GM12878 (cell line): Measurements from ENCODE around the gene CAVIN1. TPM values are rescaled to one million over a fixed set of nuclear protein-coding genes. Genes with fewer than 3 reads are reported as not detected.

Experiments used
- ESRRA ChIP-seq: IDR thresholded peaks from 2 replicates; pipeline ENCODE4 v1.6.1; 2012; ENCODE audit warnings: mild to moderate bottlenecking, low read length, improper control_type of control experiment
- IRF3 ChIP-seq: fragments of 450-650 bp; IDR thresholded peaks from 2 replicates; pipeline ENCODE4 v1.6.1; 2014; ENCODE audit warnings: mild to moderate bottlenecking
- MEF2B ChIP-seq: fragments of 450-650 bp; IDR thresholded peaks from 2 replicates; pipeline ENCODE4 v1.6.1; 2018; ENCODE audit warnings: mild to moderate bottlenecking, moderate library complexity; ENCODE audit not compliant: partially characterized antibody, poor library complexity, severe bottlenecking
- NR2F1 ChIP-seq: fragments of 450-650 bp; conservative IDR thresholded peaks from 2 replicates; pipeline ENCODE4 v1.6.1; 2017; ENCODE audit warnings: mild to moderate bottlenecking
- PRDM15 ChIP-seq: fragments of 450-650 bp; formaldehyde crosslinking; IDR thresholded peaks from 2 replicates; pipeline ENCODE4 v1.4.0; 2020; ENCODE audit warnings: mild to moderate bottlenecking, moderate library complexity
- SMC3 ChIP-seq: IDR thresholded peaks from 2 replicates; pipeline ENCODE4 v1.6.1; 2011; ENCODE audit warnings: low read length, improper control_type of control experiment, borderline replicate concordance
- TAF1 ChIP-seq: IDR thresholded peaks from 2 replicates; pipeline ENCODE4 v1.6.1; 2011; ENCODE audit warnings: mild to moderate bottlenecking, low read depth, low read length, borderline replicate concordance
- YY1 ChIP-seq: IDR thresholded peaks from 2 replicates; pipeline ENCODE4 v1.6.1; 2011; ENCODE audit warnings: low read depth, mild to moderate bottlenecking, low read length
- polyA plus RNA-seq, 11 experiments: library from polyadenylated mRNA; depleted of rRNA in 4 of 11; unstranded in 6 of 11; stranded (reverse) in 5 of 11; fragments of >200 nt; fragmentation: Nextera tagmentation in 4 of 11; fragmentation: Illumina TruSeq in 1 of 11; extraction: Ambion mirVana in 4 of 11; extraction: Trizol in 1 of 11; gene quantifications; 1 replicate in 1 of 11; 2 replicates in 10 of 11; pipeline versions ENCODE4 v1.2.1 to v1.2.3, GENCODE V29; 2011 to 2016; ENCODE audit warnings: inconsistent platforms in 2 of 11, missing spikeins in 2 of 11, low read depth in 1 of 11
- total RNA-seq, 4 experiments: library from RNA; depleted of rRNA in 3 of 4; stranded (reverse); fragments of >200 nt in 3 of 4; fragmentation: Illumina TruSeq in 1 of 4; extraction: Trizol in 1 of 4; gene quantifications; 2 replicates each; pipeline versions ENCODE4 v1.2.1 to v1.2.3, GENCODE V29; 2013 to 2021

CAVIN1 gene
- total and polyA plus RNA-seq, 10 of the 15 experiments (the other 5 are each of a cell fraction or from before 2014, with no cell fraction given): 0.03 to 1.1 (median 0.37) TPM

- TF ChIP-seq PRDM15 (CRISPR knock-in tag) (no peak), MEF2B (no peak), SMC3 (peak; percentile 94), NR2F1 (no peak), ESRRA (no peak), IRF3 (no peak), YY1 (peak; percentile 59; the same call in 1 of the 2 replicates), TAF1 (no peak)
- TF ChIP-seq, all 136 proteins: peak for 5
Measured at GRCh38 chr17:42403150-42403549, 19.9 kb downstream of the CAVIN1 start (continued).
